ENCODE data around the gene TNFRSF21.
A peak's percentile ranks its signal among the peaks of the same experiment; 100 is the strongest.

The TNFRSF21 gene

DNA sequence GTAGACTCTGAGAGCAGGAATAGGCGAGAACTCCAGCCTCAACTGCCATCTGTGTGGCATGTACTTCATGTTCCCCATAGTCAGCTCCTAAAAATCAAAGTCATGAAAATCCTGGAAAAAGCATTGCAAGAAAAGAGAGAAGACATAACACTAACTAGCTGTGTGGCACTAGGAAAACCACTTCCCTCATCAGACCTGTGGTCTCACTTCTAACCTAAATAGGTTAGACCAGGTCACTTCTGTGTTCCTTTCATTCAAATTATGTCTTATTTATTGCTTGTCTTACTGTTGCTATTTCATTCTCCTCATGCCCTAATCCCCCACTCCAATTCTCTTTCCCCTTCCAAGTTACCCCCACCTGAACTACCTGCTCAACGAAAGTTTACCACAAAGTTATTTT is 70.2 kb downstream of the TNFRSF21 start:
- TF ChIP-seq GATA2 (IDR thresholded peaks at IDR 0.05; ENCODE audit: low read depth, low read length), result no peak
- TF ChIP-seq GATA3 (IDR thresholded peaks at IDR 0.05; ENCODE audit: low read depth, low read length), result no peak

DNA sequence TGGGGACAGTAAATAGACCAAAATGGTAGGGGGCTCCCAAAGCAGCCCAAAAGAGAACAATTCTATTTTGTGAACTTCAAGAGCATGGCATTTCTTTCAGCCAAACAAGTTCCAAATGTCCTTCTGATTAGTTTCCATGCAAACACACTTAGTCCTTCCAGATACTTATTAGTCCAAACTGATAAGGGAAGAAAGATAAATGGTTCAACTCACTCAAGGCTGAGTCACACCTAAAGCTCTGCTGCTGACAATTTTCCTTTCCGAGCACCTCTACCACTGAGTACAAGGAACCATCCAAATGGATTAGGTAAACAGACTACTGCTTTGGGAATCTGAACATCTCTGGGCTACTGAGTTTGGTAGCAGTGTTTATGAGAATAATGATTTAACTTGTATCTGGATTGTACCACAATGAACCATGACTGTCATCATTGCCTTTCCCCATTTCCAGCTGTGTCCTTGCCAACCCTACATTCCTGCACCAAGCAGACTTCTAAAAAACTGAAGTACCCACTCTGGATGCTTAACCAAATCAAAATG is 71.2 kb downstream of the TNFRSF21 start:
- TF ChIP-seq GATA3 (IDR thresholded peaks at IDR 0.05; ENCODE audit: low read depth, low read length), result no peak

DNA sequence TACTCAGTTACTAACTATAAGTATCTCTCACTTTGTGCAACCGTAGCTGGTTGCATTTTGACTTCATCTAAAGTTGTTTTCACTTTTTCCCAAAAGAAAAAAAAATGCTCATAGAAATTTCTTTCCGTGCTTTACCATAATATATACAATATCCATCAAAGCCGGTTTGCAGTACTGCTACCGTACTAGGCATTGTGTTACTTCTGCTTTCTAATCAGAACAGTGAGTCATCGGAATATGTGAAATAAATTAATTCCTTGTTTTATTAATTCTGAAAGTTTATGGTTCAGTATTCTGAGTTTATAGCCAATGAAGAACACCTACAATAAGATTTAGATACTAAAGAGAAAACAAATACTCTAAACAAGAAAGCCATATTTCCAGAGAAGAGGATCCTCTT is 72.5 kb downstream of the TNFRSF21 start:
- TF ChIP-seq GATA3 (IDR thresholded peaks at IDR 0.05; ENCODE audit: low read depth, low read length), result no peak

DNA sequence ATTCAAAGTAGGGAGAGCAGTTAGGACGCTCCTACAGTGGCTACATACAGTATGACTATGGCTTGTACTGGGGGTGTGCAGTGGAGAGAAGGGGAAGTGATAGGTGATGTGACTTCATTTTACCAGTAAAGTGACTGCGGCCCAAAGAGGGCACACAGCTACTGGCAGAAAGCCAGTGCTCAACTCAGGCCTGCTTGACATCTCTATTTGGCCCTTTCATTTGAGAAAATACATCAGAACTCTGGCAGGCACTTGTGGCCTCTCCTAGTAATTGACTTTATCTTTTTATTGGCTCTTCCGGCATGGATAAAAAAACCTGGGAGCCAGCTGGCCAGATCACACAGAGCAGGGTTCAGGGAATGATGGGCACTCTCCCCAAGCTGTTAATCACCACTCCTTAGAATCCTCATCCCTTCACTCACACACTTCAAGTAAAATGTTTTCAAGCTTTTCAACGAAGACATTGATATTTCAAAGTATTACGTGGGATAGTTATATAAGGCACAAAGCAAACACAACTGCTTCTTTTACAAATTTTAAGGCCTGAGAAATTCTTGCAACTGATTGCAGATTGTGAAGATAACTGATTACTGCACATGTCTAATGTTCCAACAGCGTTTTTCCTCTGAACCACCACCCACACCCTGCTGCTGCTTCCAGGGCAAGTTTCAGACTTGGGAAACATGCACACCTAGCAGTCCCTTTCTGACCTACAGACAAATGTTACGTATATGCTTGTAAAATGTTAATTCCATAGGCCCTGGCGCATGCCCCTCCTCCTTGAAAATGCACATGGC is 73.5 kb downstream of the TNFRSF21 start:
- TF ChIP-seq GATA2 (IDR thresholded peaks at IDR 0.05; ENCODE audit: low read depth, low read length), result peak; percentile 93
- TF ChIP-seq GATA3 (IDR thresholded peaks at IDR 0.05; ENCODE audit: low read depth, low read length), result peak; percentile 96

DNA sequence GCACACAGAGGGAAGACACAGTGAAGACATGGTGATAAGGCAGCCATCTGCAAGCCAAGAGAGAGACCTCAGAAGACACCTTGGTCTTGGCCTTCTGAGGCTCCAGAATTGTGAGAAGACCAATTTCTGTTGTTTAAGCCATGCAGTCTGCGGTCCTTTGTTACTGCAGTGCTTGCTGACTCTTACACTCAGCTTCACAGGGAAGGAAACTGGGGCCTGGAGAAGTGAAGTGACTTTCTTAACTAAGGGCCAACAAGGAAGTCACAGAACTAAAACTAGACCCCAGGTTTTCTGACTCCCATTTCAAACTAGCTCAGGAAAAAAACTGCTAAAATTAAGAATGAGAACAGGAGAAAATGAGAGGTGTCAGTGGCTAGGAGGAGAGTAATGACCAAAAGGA is 74.3 kb downstream of the TNFRSF21 start:
- no peak for TF ChIP-seq GATA2 (IDR thresholded peaks at IDR 0.05; ENCODE audit: low read depth, low read length)
- TF ChIP-seq GATA3 (IDR thresholded peaks at IDR 0.05; ENCODE audit: low read depth, low read length), result no peak

DNA sequence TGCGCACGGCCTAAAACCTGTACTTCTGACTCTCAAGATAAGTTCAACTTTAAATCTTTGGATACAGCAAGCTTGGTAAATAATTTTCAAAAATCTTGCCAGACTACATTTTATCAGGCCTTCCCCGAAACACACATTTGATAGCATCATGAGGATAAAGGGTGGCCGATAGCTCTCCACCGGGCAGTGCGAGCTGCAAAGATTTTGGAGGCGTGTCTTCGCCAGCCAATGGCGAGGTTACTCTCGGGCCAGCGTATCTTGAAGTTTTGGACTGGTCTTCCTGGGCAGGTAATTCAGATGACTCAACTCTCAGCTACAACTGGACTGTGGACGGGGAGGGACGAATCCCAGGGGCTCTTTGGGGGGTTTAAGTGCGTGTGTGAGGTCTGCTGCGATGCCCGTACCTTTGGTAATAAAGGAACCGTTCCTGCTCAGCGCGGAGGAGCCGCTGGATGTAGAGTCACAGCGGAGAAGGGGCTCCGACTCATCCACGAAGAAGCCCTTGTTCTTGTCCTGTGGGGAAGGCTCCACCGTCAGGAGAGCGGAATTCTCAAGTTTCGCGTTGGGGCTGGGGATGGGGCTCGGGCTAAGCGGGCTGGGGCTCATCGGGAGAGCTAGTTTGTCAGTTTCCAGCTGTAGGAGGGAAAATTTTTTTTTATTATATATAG is 75.3 kb downstream of the TNFRSF21 start:
- TF ChIP-seq GATA3 (IDR thresholded peaks at IDR 0.05; ENCODE audit: low read depth, low read length), result no peak
- TF ChIP-seq GATA2 (IDR thresholded peaks at IDR 0.05; ENCODE audit: low read depth, low read length), result no peak

DNA sequence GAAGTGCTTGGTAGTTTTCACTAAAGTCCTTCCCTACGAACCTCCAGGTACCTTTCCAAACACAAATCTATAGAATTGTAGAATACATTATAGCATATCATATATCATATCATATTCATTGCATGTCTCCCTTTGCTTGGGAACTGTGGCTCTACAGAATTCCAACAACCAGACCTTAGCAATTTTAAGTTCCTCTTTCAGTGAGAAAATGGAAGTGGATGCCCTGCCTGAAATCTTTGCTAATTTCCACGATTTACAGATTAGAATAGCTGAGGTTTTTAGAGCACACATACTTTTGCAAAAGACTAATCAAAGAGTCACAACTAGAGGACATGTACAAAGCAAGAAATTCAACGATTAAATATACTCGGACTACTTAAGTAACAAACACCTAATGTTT is 78.6 kb downstream of the TNFRSF21 start:
- TF ChIP-seq GATA2 (IDR thresholded peaks at IDR 0.05; ENCODE audit: low read depth, low read length), result no peak
- TF ChIP-seq GATA3 (IDR thresholded peaks at IDR 0.05; ENCODE audit: low read depth, low read length), result no peak

DNA sequence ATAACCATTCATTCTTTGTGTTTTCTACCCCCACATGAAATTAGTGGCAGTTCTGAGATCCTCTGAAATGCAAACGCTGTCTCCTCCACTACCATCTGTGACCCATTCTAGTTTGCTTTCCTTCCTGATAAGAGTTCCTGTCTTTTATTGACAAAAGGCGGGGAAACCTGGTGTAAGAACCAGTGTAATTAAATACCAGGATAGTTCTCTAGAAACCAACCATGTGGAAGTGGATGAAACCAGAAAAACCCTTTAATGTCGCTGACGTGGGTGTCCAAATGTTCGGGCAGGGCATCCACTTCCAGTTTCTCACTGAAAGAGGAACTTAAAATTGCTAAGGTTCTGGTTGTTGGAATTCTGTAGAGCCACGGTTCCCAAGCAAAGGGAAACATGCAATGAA is 79.1 kb downstream of the TNFRSF21 start:
- TF ChIP-seq GATA2 (IDR thresholded peaks at IDR 0.05; ENCODE audit: low read depth, low read length) (no peak), GATA3 (IDR thresholded peaks at IDR 0.05; ENCODE audit: low read depth, low read length) (no peak)

DNA sequence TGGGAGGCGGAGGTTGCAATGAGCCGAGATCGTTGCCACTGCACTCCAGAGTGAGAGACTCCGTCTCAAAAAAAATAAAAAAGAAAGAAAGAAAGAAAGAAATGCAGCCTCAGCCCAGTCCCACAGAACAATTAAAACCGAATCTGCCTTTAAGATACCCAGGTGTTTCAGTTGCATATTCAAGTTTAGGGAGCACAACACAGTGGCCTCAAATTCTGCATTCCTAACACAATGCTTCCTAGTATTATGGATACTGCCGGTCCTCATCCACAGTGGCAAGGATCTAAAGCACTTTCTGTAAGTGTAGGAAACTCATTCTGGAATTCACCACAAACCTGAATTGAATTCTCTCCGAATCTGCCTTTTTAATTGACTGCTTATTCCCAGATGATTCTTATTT is 80.5 kb downstream of the TNFRSF21 start:
- no peak for TF ChIP-seq GATA2 (IDR thresholded peaks at IDR 0.05; ENCODE audit: low read depth, low read length)
- no peak for TF ChIP-seq GATA3 (IDR thresholded peaks at IDR 0.05; ENCODE audit: low read depth, low read length)

DNA sequence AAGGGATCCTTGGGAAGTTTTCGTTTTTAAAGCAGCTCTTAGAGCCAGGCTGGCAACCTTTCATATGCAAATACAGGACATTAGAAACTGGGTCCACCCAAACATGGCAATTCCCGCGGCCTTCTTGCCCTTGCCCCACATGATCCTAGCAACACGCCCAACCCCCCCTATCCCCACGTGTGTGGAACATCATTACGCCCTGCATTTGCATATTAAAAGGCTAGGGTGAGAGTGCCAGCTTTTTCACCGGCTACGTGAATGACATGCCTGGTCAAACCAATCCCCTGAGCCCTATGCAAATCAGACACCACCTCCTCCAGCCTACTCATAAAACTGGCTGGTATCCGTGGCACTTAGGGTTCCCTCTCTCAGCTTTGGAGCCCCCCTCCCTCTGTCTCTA is 88.1 kb downstream of the TNFRSF21 start:
- no peak for TF ChIP-seq GATA2 (IDR thresholded peaks at IDR 0.05; ENCODE audit: low read depth, low read length)
- TF ChIP-seq GATA3 (IDR thresholded peaks at IDR 0.05; ENCODE audit: low read depth, low read length), result no peak

DNA sequence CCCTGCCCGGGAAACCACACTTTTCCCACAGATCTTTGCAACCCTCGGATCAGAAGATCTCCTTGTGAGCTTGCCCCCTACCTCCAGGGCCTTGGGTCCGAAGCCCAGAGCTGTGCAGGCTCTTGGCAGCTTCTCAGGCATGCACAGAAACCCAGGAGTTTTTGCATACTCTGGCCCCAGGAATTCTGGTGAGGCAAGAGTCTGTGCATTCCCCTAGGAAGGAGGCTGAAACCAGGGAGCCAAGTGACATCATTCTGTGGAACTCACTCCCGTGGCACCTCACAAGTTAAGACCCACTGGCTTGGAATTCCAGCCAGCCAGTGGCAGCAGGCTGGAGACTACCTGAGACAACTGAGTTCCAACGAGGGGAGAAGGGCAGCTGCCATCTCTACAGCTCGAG is 100.1 kb downstream of the TNFRSF21 start:
- TF ChIP-seq GATA2 (IDR thresholded peaks at IDR 0.05; ENCODE audit: low read depth, low read length) (no peak), GATA3 (IDR thresholded peaks at IDR 0.05; ENCODE audit: low read depth, low read length) (no peak)

DNA sequence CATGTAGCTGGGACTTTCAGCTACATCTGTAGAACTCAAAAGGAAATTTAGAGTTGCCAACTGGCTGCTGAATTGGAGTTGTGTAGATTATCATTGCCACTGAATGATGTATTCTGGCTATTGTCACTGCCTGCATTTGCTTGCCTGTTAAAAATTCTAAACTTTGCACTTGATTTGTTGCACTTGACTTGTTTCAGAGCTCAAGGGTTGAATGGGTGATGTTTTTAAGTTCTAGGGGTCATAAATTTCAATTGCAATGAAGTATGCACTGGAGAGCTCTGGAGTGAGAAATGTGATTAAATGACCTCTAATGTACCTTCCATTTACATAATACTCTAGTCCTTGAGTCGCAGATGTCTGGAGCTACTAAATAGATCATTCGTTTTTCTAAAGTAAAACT is 102.4 kb downstream of the TNFRSF21 start:
- TF ChIP-seq GATA2 (IDR thresholded peaks at IDR 0.05; ENCODE audit: low read depth, low read length), result no peak
- TF ChIP-seq GATA3 (IDR thresholded peaks at IDR 0.05; ENCODE audit: low read depth, low read length), result no peak

DNA sequence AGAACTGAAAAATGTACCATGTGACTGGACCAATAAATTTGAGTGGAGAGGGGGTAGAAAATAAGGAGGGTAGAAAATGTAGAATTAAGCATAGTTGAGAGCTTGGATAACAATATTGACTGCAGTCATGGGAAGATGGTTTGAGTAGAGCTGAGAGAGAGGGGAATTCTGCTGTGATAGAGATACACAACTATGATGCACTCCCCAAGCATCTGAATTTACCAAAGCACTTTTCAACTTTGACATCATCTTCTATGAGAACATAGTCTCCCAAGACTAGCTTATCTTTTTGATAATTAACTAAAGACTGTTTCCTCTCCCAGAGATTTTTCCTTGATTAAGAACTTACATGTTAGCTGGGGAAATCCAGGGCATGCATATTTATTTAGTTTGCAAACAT is 103.1 kb downstream of the TNFRSF21 start:
- TF ChIP-seq GATA3 (IDR thresholded peaks at IDR 0.05; ENCODE audit: low read depth, low read length), result no peak
- TF ChIP-seq GATA2 (IDR thresholded peaks at IDR 0.05; ENCODE audit: low read depth, low read length), result no peak

DNA sequence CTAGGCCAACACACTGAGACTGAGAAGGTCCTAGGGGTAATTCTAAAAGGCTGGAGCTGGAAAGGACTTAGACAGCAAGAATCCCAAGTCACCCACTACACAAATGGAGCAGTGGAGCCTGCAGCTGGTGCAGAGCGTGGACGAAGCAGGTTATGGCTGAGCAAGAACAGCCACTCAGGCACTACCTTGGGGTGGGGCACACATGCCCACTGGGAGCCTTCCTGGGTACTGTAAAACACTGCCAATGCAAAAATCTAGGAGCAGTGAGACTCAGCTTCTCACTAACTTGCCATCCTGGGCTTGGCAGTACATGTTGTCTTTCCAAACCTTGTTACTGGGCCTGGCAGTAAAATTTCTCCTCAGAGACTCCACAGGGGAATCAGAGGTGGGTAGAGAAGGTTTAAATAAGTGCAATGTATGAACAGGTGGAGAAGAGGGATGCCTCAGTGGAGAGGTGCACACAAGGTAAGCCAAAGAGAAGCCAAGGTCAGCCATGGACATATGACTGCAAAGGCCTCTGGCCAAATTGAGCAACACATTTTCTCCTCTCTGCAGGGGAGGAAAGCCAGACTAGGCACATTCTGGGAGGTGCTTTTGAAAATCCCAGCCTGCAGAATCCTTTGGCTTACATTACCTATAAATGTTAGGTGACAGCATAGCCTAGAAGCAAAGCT is 105.6 kb downstream of the TNFRSF21 start:
- TF ChIP-seq GATA2 (IDR thresholded peaks at IDR 0.05; ENCODE audit: low read depth, low read length), result no peak
- TF ChIP-seq GATA3 (IDR thresholded peaks at IDR 0.05; ENCODE audit: low read depth, low read length), result no peak

Measured in SH-SY5Y (cell line).